ENCODE results near the gene AQP11. TPM values are rescaled to one million over a fixed set of nuclear protein-coding genes. Genes with fewer than 3 reads are reported as not detected.

Gene AQP11
- total RNA-seq, 1 experiment from 2014 or later: 2.2 TPM

GRCh38 chr11:77561257-77561656, 28.5 kb upstream of the AQP11 start:
- H3K9me3 ChIP-seq (ENCODE audit: low read length): no peaks in the 10 kb centered on the region
- POLR2A ChIA-PET (ENCODE audit: unreplicated experiment): no interaction called here
- H3K9me2 ChIP-seq (replicated peaks; ENCODE audit: low read length): no peaks in the 10 kb centered on the region
- no TSS peak for BruUV-seq (replicated peaks)
- H3K9ac ChIP-seq (ENCODE audit: low read length): no peak overlapping the region
- H3K36me3 ChIP-seq (ENCODE audit: low read depth, low read length): no peaks in the 10 kb centered on the region
- DNase-seq (no peak), ATAC-seq (no peak)
- TF ChIP-seq EZH2phosphoT487 (IDR thresholded peaks at IDR 0.05; ENCODE audit: borderline replicate concordance, low read length) (no peak), CTCF (conservative IDR thresholded peaks at IDR 0.05; ENCODE audit: low read depth, low read length) (no peak), EZH2 (IDR thresholded peaks at IDR 0.05; ENCODE audit: low read length, unreplicated experiment) (no peak)
- CTCF ChIA-PET: no interaction called here
- peaks cover 13% of the 10 kb centered on the region for H3K4me1 ChIP-seq (ENCODE audit: insufficient read depth, low read length)
- no peak overlapping the region for H3K4me2 ChIP-seq (ENCODE audit: low read length)
- H3K4me3 ChIP-seq (ENCODE audit: low read length): no peak overlapping the region
- H3K27me3 ChIP-seq (ENCODE audit: low read length): no peaks in the 10 kb centered on the region
- H3F3A ChIP-seq (ENCODE audit: low read length, unreplicated experiment): no peaks in the 10 kb centered on the region
- H4K20me1 ChIP-seq (ENCODE audit: low read length): no peaks in the 10 kb centered on the region
- H2AFZ ChIP-seq (ENCODE audit: low read length): no peak overlapping the region
- intact Hi-C loops (cut with micrococcal nuclease): no loop called here
- no peak overlapping the region for H3K27ac ChIP-seq (ENCODE audit: low read length)
- no peaks in the 10 kb centered on the region for H3K79me2 ChIP-seq (ENCODE audit: low read length)

GRCh38 chr11:77568306-77568705, 21.4 kb upstream of the AQP11 start:
- TF ChIP-seq CTCF (conservative IDR thresholded peaks at IDR 0.05; ENCODE audit: low read depth, low read length): no peak
- TF ChIP-seq EZH2 (IDR thresholded peaks at IDR 0.05; ENCODE audit: low read length, unreplicated experiment): no peak
- TF ChIP-seq EZH2phosphoT487 (IDR thresholded peaks at IDR 0.05; ENCODE audit: borderline replicate concordance, low read length): no peak
- H3K79me2 ChIP-seq (ENCODE audit: low read length): no peaks in the 10 kb centered on the region
- DNase-seq: no peak
- no TSS peak for BruUV-seq (replicated peaks)
- ChIA-PET POLR2A (ENCODE audit: unreplicated experiment) (no interaction called here), CTCF (no interaction called here)
- no peak overlapping the region for H3K4me3 ChIP-seq (ENCODE audit: low read length)
- H3K9me2 ChIP-seq (replicated peaks; ENCODE audit: low read length): no peaks in the 10 kb centered on the region
- no peak for ATAC-seq
- no peaks in the 10 kb centered on the region for H3K9me3 ChIP-seq (ENCODE audit: low read length)
- no peak overlapping the region for H2AFZ ChIP-seq (ENCODE audit: low read length)
- H3K27ac ChIP-seq (ENCODE audit: low read length): no peak overlapping the region
- H3K36me3 ChIP-seq (ENCODE audit: low read depth, low read length): no peaks in the 10 kb centered on the region
- no peaks in the 10 kb centered on the region for H4K20me1 ChIP-seq (ENCODE audit: low read length)
- no peaks in the 10 kb centered on the region for H3K27me3 ChIP-seq (ENCODE audit: low read length)
- H3K4me2 ChIP-seq (ENCODE audit: low read length): no peak overlapping the region
- intact Hi-C loops (cut with micrococcal nuclease): no loop called here
- no peaks in the 10 kb centered on the region for H3K4me1 ChIP-seq (ENCODE audit: insufficient read depth, low read length)
- H3K9ac ChIP-seq (ENCODE audit: low read length): no peak overlapping the region
- no peaks in the 10 kb centered on the region for H3F3A ChIP-seq (ENCODE audit: low read length, unreplicated experiment)

- BruUV-seq (replicated peaks): no TSS peak
- TF ChIP-seq EZH2phosphoT487 (IDR thresholded peaks at IDR 0.05; ENCODE audit: borderline replicate concordance, low read length) (no peak), CTCF (conservative IDR thresholded peaks at IDR 0.05; ENCODE audit: low read depth, low read length) (no peak), EZH2 (IDR thresholded peaks at IDR 0.05; ENCODE audit: low read length, unreplicated experiment) (no peak)
- Histone ChIP-seq H4K20me1 (ENCODE audit: low read length) (no peaks in the 10 kb centered on the region), H3F3A (ENCODE audit: low read length, unreplicated experiment) (no peaks in the 10 kb centered on the region), H3K27me3 (ENCODE audit: low read length) (no peaks in the 10 kb centered on the region), H3K9ac (ENCODE audit: low read length) (no peak overlapping the region), H3K79me2 (ENCODE audit: low read length) (no peaks in the 10 kb centered on the region), H3K9me3 (ENCODE audit: low read length) (no peaks in the 10 kb centered on the region), H3K27ac (ENCODE audit: low read length) (no peak overlapping the region), H3K36me3 (ENCODE audit: low read depth, low read length) (no peaks in the 10 kb centered on the region), H3K4me1 (ENCODE audit: insufficient read depth, low read length) (no peaks in the 10 kb centered on the region), H2AFZ (ENCODE audit: low read length) (no peak overlapping the region), H3K4me2 (ENCODE audit: low read length) (no peak overlapping the region), H3K9me2 (replicated peaks; ENCODE audit: low read length) (no peaks in the 10 kb centered on the region), H3K4me3 (ENCODE audit: low read length) (no peak overlapping the region)
- ChIA-PET CTCF (no interaction called here), POLR2A (ENCODE audit: unreplicated experiment) (interaction anchor here (0.6 kb wide), 1 partner anchor 502 kb away, joined by 3 read pairs; the partner anchor contains the start of gene CAPN5)
- ATAC-seq: no peak
- DNase-seq: no peak
- intact Hi-C loops (cut with micrococcal nuclease): no loop called here
Measured at GRCh38 chr11:77568916-77569675, 20.7 kb upstream of the AQP11 start.
